Lower lobe of right lung (tissue), 2 donors: Measurements from ENCODE around the gene KRT4. TPM values are rescaled to one million over a fixed set of nuclear protein-coding genes. Genes with fewer than 3 reads are reported as not detected.

Source experiments
- ATAC-seq, 2 donors: fragments of 200-7000 bp; cut with Tn5 transposase; one replicate each; pipeline ENCODE4 v1.9.1; 2020 to 2022; ENCODE audit warnings: mild to moderate bottlenecking in 2 of 2, moderate library complexity in 2 of 2
- DNase-seq: peaks from one replicate; pipeline ENCODE4 v3.0.0-alpha.2; 2020
- H3K27ac ChIP-seq: fragments of 200-600 bp; one replicate; pipeline ENCODE4 v1.8.0; 2022
- H3K27me3 ChIP-seq: fragments of 200-600 bp; one replicate; pipeline ENCODE4 v1.8.0; 2022; ENCODE audit warnings: low read depth
- H3K36me3 ChIP-seq: fragments of 200-600 bp; one replicate; pipeline ENCODE4 v1.8.0; 2022; ENCODE audit warnings: mild to moderate bottlenecking
- H3K4me1 ChIP-seq: fragments of 200-600 bp; one replicate; pipeline ENCODE4 v1.8.0; 2022
- H3K4me3 ChIP-seq: fragments of 200-600 bp; one replicate; pipeline ENCODE4 v1.8.0; 2022; ENCODE audit warnings: mild to moderate bottlenecking
- H3K9me3 ChIP-seq: fragments of 200-600 bp; one replicate; pipeline ENCODE4 v1.8.0; 2022
- CTCF ChIP-seq: fragments of 200-600 bp; IDR thresholded peaks from one replicate; pipeline ENCODE4 v1.8.0; 2022; ENCODE audit warnings: antibody characterized with exemption, mild to moderate bottlenecking
- intact Hi-C: fragments of 100-400 bp; cut with DNase I; formaldehyde crosslinking; loops from one replicate; pipeline ENCODE4 v1.11.0; 2022
- total RNA-seq: library from RNA; stranded (reverse); fragmentation: NEBNext Ultra II Directional; extraction: Animal tissue kit (Norgen Biotek cat#: 25700); gene quantifications from one replicate; pipeline ENCODE4 v1.2.1, GENCODE V29; 2021
- donor health status: DM: no; HTN: yes; CAD: no; lungs with severe emphysema.

KRT4 gene
- total RNA-seq, 1 donor from 2014 or later, result 6.4 TPM

GRCh38 chr12:52792185-52793029, 21.5 kb downstream of the KRT4 start:
- Histone ChIP-seq H3K27ac (no peak overlapping the region), H3K9me3 (no peaks in the 10 kb centered on the region), H3K4me1 (no peaks in the 10 kb centered on the region), H3K27me3 (peaks cover 63% of the 10 kb centered on the region), H3K36me3 (no peaks in the 10 kb centered on the region), H3K4me3 (no peak overlapping the region)
- ATAC-seq (no peak), DNase-seq (no peak)
- intact Hi-C loops, result no loop called here
- TF ChIP-seq CTCF, result no peak

GRCh38 chr12:52791271-52792184, 22.4 kb downstream of the KRT4 start:
- TF ChIP-seq CTCF, result no peak
- H3K9me3 ChIP-seq, result no peaks in the 10 kb centered on the region
- H3K27ac ChIP-seq, result no peak overlapping the region
- no peaks in the 10 kb centered on the region for H3K36me3 ChIP-seq
- DNase-seq, result no peak
- intact Hi-C loops, result no loop called here
- peaks cover 62% of the 10 kb centered on the region for H3K27me3 ChIP-seq
- H3K4me3 ChIP-seq, result no peak overlapping the region
- no peaks in the 10 kb centered on the region for H3K4me1 ChIP-seq
- no peak for ATAC-seq

- Histone ChIP-seq H3K27me3 (peaks cover 59% of the 10 kb centered on the region), H3K9me3 (no peaks in the 10 kb centered on the region), H3K27ac (no peak overlapping the region), H3K4me1 (no peaks in the 10 kb centered on the region), H3K36me3 (no peaks in the 10 kb centered on the region), H3K4me3 (no peak overlapping the region)
- no peak for ATAC-seq
- no peak for TF ChIP-seq CTCF
- intact Hi-C loops, result no loop called here
- DNase-seq, result no peak
These were observed 23.3 kb downstream of the KRT4 start for GRCh38 chr12:52790427-52791270.

GRCh38 chr12:52789637-52790426, 24.1 kb downstream of the KRT4 start:
- no peak for TF ChIP-seq CTCF
- Histone ChIP-seq H3K36me3 (no peaks in the 10 kb centered on the region), H3K27me3 (peaks cover 64% of the 10 kb centered on the region), H3K27ac (no peak overlapping the region), H3K9me3 (no peaks in the 10 kb centered on the region), H3K4me3 (no peak overlapping the region), H3K4me1 (no peaks in the 10 kb centered on the region)
- DNase-seq (no peak), ATAC-seq (peak; percentile 38 to 44)
- intact Hi-C loops, result no loop called here
